Effector memory CD4-positive, alpha-beta T cell (primary cell): ENCODE data around the gene SBNO2.

Experiments used
- DNase-seq, 3 donors: peaks; one replicate each; pipeline ENCODE4 v3.0.0-alpha.2; 2020
- H3K27ac ChIP-seq: 2 replicates; pipeline ENCODE4 v1.7.0; 2013; ENCODE audit warnings: mild to moderate bottlenecking, low read length, moderate library complexity; ENCODE audit not compliant: insufficient read depth, poor library complexity, severe bottlenecking
- H3K27me3 ChIP-seq: replicated peaks from 2 replicates; pipeline ENCODE4 v1.7.0; 2013; ENCODE audit warnings: mild to moderate bottlenecking, low read length; ENCODE audit not compliant: insufficient read depth, control insufficient read depth, poor library complexity, severe bottlenecking
- H3K36me3 ChIP-seq: 2 replicates; pipeline ENCODE4 v1.7.0; 2013; ENCODE audit warnings: mild to moderate bottlenecking, low read length, moderate library complexity; ENCODE audit not compliant: control insufficient read depth, insufficient read depth
- H3K4me1 ChIP-seq: 2 replicates; pipeline ENCODE4 v1.7.0; 2013; ENCODE audit warnings: low read length, mild to moderate bottlenecking; ENCODE audit not compliant: control insufficient read depth, insufficient read depth, poor library complexity, severe bottlenecking
- H3K4me3 ChIP-seq: 2 replicates; pipeline ENCODE4 v1.7.0; 2013; ENCODE audit warnings: low read length, low read depth, mild to moderate bottlenecking; ENCODE audit not compliant: insufficient read depth, poor library complexity, severe bottlenecking
- H3K9me3 ChIP-seq: 2 replicates; pipeline ENCODE4 v1.7.0; 2013; ENCODE audit warnings: mild to moderate bottlenecking, low read length, moderate library complexity; ENCODE audit not compliant: control insufficient read depth
- total RNA-seq, 3 donors: gene quantifications; one replicate each; lab custom pipeline; 2026; lab: John Stamatoyannopoulos, UW

The SBNO2 gene
- 141 to 163 (median 149) reads per million in 3 donors for total RNA-seq

- H3K36me3 ChIP-seq, result no peaks in the 10 kb centered on the region
- peak within 1 kb of the TSS; percentile 76 for H3K27ac ChIP-seq
- H3K4me1 ChIP-seq, result peaks cover 17% of the 10 kb centered on the region
- DNase-seq, result peak; percentile 74 to 83 (median 78)
- no peaks in the 10 kb centered on the region for H3K27me3 ChIP-seq
- H3K4me3 ChIP-seq, result peak within 1 kb of the TSS; percentile 91
- H3K9me3 ChIP-seq, result no peaks in the 10 kb centered on the region
Measured at GRCh38 chr19:1173845-1174809, at the start of gene SBNO2. Gene SBNO2 (minus strand): TSS chr19:1174268. CDS start chr19:1154276, 19,992 bp downstream.

- peaks cover 63% of the 10 kb centered on the region for H3K36me3 ChIP-seq
- H3K4me1 ChIP-seq, result no peaks in the 10 kb centered on the region
- no peaks in the 10 kb centered on the region for H3K9me3 ChIP-seq
- H3K4me3 ChIP-seq, result no peak overlapping the region
- H3K27me3 ChIP-seq, result no peaks in the 10 kb centered on the region
- DNase-seq, result no peak
- H3K27ac ChIP-seq, result no peak overlapping the region
Measured at GRCh38 chr19:1223018-1223855, 49.2 kb upstream of the SBNO2 start.

- DNase-seq, result no peak
- no peaks in the 10 kb centered on the region for H3K9me3 ChIP-seq
- no peak overlapping the region for H3K27ac ChIP-seq
- no peak overlapping the region for H3K4me3 ChIP-seq
- H3K36me3 ChIP-seq, result peaks cover 58% of the 10 kb centered on the region
- no peaks in the 10 kb centered on the region for H3K27me3 ChIP-seq
- no peaks in the 10 kb centered on the region for H3K4me1 ChIP-seq
Measured at GRCh38 chr19:1222394-1222793, 48.3 kb upstream of the SBNO2 start.

DNA sequence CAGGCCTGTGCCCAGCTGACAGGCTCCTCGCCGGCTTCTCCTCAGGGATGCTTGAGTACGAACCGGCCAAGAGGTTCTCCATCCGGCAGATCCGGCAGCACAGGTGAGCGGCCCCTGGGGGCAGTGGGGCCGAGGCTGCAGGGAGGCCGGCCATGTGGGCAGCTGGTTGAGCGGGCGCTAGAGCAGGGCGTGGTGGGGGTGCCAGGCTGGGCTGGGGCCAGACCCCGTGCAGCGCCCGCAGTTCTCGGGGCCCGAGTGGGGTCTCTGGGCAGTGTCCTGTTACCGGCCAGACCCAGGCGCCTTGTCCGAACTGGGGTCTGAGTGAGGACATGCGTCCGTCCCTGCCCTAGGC is 47.8 kb upstream of the SBNO2 start:
- Histone ChIP-seq H3K27me3 (no peaks in the 10 kb centered on the region), H3K27ac (no peak overlapping the region), H3K9me3 (no peaks in the 10 kb centered on the region), H3K4me1 (no peaks in the 10 kb centered on the region), H3K36me3 (peaks cover 52% of the 10 kb centered on the region), H3K4me3 (no peak overlapping the region)
- no peak for DNase-seq

- Histone ChIP-seq H3K27me3 (no peaks in the 10 kb centered on the region), H3K9me3 (no peaks in the 10 kb centered on the region), H3K36me3 (peaks cover 52% of the 10 kb centered on the region), H3K4me1 (no peaks in the 10 kb centered on the region), H3K27ac (no peak overlapping the region), H3K4me3 (no peak overlapping the region)
- no peak for DNase-seq
Measured at GRCh38 chr19:1220976-1221903, 47.2 kb upstream of the SBNO2 start.

DNA sequence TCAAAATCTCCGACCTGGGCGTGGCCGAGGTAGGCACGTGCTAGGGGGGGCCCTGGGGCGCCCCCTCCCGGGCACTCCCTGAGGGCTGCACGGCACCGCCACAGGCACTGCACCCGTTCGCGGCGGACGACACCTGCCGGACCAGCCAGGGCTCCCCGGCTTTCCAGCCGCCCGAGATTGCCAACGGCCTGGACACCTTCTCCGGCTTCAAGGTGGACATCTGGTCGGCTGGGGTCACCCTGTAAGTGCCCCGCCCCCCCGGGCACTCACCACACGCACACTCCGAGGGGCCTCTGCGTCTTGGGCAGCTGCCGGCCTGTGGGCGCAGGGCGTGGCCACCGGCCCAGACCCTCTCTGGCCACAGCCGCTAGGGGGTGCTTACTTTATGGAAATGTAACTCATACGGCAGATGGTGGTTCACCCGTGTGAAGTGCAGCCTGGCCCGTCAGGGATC is 46.4 kb upstream of the SBNO2 start:
- H3K27ac ChIP-seq, result no peak overlapping the region
- H3K27me3 ChIP-seq, result no peaks in the 10 kb centered on the region
- no peaks in the 10 kb centered on the region for H3K9me3 ChIP-seq
- H3K4me1 ChIP-seq, result no peaks in the 10 kb centered on the region
- no peak overlapping the region for H3K4me3 ChIP-seq
- no peak for DNase-seq
- peaks cover 49% of the 10 kb centered on the region for H3K36me3 ChIP-seq

DNA sequence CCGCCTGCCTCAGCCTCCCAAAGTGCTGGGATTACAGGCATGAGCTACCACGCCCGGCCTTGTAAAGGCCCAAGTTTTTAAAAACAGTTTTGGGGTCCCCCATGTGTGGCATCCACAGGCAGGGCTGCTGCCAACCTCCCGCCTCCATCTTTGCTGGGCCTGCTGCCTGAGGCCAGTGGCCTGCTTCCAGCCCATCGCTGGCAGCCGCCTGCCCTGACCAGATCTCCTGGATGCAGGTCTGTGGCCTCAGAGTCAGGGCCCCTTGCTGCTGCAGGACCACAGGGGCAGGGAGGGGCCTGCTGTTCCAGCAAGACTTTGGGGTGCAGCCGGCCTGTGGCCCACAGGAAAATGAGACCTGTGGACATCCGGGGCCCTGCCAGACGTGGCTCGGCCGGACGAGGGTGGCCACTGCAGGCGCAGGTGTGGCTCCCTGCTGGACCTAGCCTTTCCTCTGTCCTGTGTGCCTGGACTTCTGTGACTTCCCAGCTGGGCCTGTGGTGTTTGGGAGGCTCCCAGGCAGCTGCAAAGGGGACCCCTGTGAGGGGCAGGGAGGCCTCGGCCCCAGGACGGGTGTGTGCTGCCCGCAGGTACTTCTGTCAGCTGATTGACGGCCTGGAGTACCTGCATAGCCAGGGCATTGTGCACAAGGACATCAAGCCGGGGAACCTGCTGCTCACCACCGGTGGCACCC is 45.9 kb upstream of the SBNO2 start:
- no peak overlapping the region for H3K27ac ChIP-seq
- H3K9me3 ChIP-seq, result no peaks in the 10 kb centered on the region
- no peak overlapping the region for H3K4me3 ChIP-seq
- no peaks in the 10 kb centered on the region for H3K27me3 ChIP-seq
- peaks cover under 1% of the 10 kb centered on the region for H3K4me1 ChIP-seq
- DNase-seq, result no peak
- peaks cover 49% of the 10 kb centered on the region for H3K36me3 ChIP-seq

DNA sequence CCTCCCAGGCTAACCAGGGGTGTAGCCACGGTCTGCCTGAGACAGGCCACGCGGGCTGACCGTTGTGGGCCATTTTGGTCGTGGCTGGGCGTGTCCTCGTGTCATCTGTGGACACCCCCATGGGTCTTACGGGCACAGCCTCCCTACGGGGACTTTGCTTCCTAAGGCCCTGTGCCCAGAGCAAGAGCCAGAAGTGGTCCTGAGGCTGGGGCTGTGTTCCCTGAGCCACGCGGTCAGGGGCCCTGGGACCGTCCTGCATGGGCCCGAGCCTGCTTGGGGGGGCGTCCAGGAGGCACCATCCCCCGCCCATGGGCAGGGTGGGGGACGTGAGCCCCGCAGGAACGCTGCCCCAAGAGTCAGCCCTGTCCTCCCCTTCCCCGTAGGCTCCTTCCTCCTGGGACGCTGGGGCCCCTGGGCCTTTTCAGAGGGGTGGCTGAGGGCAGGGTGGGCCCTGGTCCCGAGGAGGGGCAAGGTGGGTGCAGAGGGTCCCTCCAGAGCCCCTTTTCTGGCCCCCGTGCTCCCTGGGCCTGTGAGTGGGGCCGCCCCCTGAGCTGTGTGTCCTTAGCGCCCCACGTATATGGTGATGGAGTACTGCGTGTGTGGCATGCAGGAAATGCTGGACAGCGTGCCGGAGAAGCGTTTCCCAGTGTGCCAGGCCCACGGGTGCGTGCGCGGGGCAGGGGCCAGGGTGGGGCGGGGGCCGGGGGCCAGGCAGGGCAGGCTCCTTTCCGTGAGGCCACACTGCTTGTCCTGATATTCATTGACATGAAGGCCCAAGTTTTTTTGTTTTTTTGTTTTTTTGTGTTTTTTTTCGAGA is 44.9 kb upstream of the SBNO2 start:
- H3K27me3 ChIP-seq, result no peaks in the 10 kb centered on the region
- no peak overlapping the region for H3K4me3 ChIP-seq
- no peak for DNase-seq
- H3K9me3 ChIP-seq, result no peaks in the 10 kb centered on the region
- peaks cover 43% of the 10 kb centered on the region for H3K36me3 ChIP-seq
- no peak overlapping the region for H3K27ac ChIP-seq
- H3K4me1 ChIP-seq, result peaks cover 10% of the 10 kb centered on the region
